Placental epithelial cell (primary cell): Measurements from ENCODE around the gene LCE1E. TPM values are rescaled to one million over a fixed set of nuclear protein-coding genes. Genes with fewer than 3 reads are reported as not detected.

Experiments
- total RNA-seq: library from RNA; depleted of rRNA; stranded (reverse); fragments of >200 nt; gene quantifications from 2 replicates; pipeline ENCODE4 v1.2.3, GENCODE V29; 2012

The LCE1E gene
- total RNA-seq: not detected in 2 replicates

GRCh38 chr1:152786077-152786476, at the start of gene LCE1E:
Gene LCE1E (plus strand): TSS chr1:152786257. CDS start chr1:152787300, 1,043 bp downstream.

GRCh38 chr1:152757747-152758146, 28.3 kb upstream of the LCE1E start, which contains the start of gene KPRP:
Gene KPRP (plus strand): TSS chr1:152758025. CDS start chr1:152759589, 1,564 bp downstream.

GRCh38 chr1:152774875-152775274, 11.2 kb upstream of the LCE1E start, which contains the start of gene LCE1F:
Gene LCE1F (plus strand): TSS chr1:152775140. CDS start chr1:152776372, 1,232 bp downstream.

GRCh38 chr1:152796421-152796820, 10.4 kb downstream of the LCE1E start, which contains the start of gene LCE1D:
Gene LCE1D (plus strand): TSS chr1:152796721. CDS start chr1:152797795, 1,074 bp downstream.

GRCh38 chr1:152806576-152806975, 20.5 kb downstream of the LCE1E start, which contains the start of gene LCE1C:
Gene LCE1C (minus strand): TSS chr1:152806651. CDS start chr1:152805478, 1,173 bp downstream.

GRCh38 chr1:152811671-152812070, 25.6 kb downstream of the LCE1E start, which contains the start of gene LCE1B:
Gene LCE1B (plus strand): TSS chr1:152811971. CDS start chr1:152812447, 476 bp downstream.

GRCh38 chr1:152827173-152827572, 41.1 kb downstream of the LCE1E start, which contains the start of gene LCE1A:
Gene LCE1A (plus strand): TSS chr1:152827473. CDS start chr1:152827473, 0 bp downstream.

Other genes starting within 250 kb of the LCE1E start
- not detected in 2 replicates for gene LCE3E, start 219.5 kb upstream of the LCE1E start, total RNA-seq
- gene LCE3D, start 205.7 kb upstream of the LCE1E start, total RNA-seq: not detected in 2 replicates
- not detected in 2 replicates for gene LCE3C, start 186.0 kb upstream of the LCE1E start, total RNA-seq
- not detected in 2 replicates for gene LCE3B, start 172.4 kb upstream of the LCE1E start, total RNA-seq
- gene LCE3A, start 163.2 kb upstream of the LCE1E start, total RNA-seq: not detected in 2 replicates
- gene LCE2D, start 122.9 kb upstream of the LCE1E start, total RNA-seq: not detected in 2 replicates
- gene LCE2C, start 111.0 kb upstream of the LCE1E start, total RNA-seq: not detected in 2 replicates
- not detected in 2 replicates for gene LCE2B, start 100.1 kb upstream of the LCE1E start, total RNA-seq
- gene LCE2A, start 87.9 kb upstream of the LCE1E start, total RNA-seq: 0.79 TPM in 1 of 2 replicates, not detected in the other
- not detected in 2 replicates for gene LCE4A, start 78.1 kb upstream of the LCE1E start, total RNA-seq
- not detected in 2 replicates for gene KPRP, start 28.2 kb upstream of the LCE1E start, total RNA-seq
- gene LCE1F, start 11.1 kb upstream of the LCE1E start, total RNA-seq: not detected in 2 replicates
- gene LCE1D, start 10.5 kb downstream of the LCE1E start, total RNA-seq: not detected in 2 replicates
- not detected in 2 replicates for gene LCE1C, start 20.4 kb downstream of the LCE1E start, total RNA-seq
- gene LCE1B, start 25.7 kb downstream of the LCE1E start, total RNA-seq: not detected in 2 replicates
- gene LCE1A, start 41.2 kb downstream of the LCE1E start, total RNA-seq: not detected in 2 replicates
- gene LCE6A, start 56.6 kb downstream of the LCE1E start, total RNA-seq: not detected in 2 replicates
- gene LCE7A, start 73.7 kb downstream of the LCE1E start, total RNA-seq: not detected in 2 replicates
- not detected in 2 replicates for gene SMCP, start 92.1 kb downstream of the LCE1E start, total RNA-seq
- 0.54 and 0.79 TPM in 2 replicates for gene IVL, start 122.3 kb downstream of the LCE1E start, total RNA-seq
- not detected in 2 replicates for gene SPRR5, start 160.9 kb downstream of the LCE1E start, total RNA-seq
- gene SPRR4, start 184.4 kb downstream of the LCE1E start, total RNA-seq: not detected in 2 replicates
- gene SPRR1A, start 197.8 kb downstream of the LCE1E start, total RNA-seq: not detected in 2 replicates
- 1.2 and 1.6 TPM in 2 replicates for gene SPRR3, start 215.5 kb downstream of the LCE1E start, total RNA-seq
- not detected in 2 replicates for gene SPRR1B, start 244.9 kb downstream of the LCE1E start, total RNA-seq